ENCODE data around the gene SELENOO. TPM values are rescaled to one million over a fixed set of nuclear protein-coding genes. Genes with fewer than 3 reads are reported as not detected.

The SELENOO gene
- total and polyA plus RNA-seq, 2 of the 13 experiments (the other 11 are each of a cell fraction or from before 2014, with no cell fraction given) = 14.4 to 19.0 TPM

DNA sequence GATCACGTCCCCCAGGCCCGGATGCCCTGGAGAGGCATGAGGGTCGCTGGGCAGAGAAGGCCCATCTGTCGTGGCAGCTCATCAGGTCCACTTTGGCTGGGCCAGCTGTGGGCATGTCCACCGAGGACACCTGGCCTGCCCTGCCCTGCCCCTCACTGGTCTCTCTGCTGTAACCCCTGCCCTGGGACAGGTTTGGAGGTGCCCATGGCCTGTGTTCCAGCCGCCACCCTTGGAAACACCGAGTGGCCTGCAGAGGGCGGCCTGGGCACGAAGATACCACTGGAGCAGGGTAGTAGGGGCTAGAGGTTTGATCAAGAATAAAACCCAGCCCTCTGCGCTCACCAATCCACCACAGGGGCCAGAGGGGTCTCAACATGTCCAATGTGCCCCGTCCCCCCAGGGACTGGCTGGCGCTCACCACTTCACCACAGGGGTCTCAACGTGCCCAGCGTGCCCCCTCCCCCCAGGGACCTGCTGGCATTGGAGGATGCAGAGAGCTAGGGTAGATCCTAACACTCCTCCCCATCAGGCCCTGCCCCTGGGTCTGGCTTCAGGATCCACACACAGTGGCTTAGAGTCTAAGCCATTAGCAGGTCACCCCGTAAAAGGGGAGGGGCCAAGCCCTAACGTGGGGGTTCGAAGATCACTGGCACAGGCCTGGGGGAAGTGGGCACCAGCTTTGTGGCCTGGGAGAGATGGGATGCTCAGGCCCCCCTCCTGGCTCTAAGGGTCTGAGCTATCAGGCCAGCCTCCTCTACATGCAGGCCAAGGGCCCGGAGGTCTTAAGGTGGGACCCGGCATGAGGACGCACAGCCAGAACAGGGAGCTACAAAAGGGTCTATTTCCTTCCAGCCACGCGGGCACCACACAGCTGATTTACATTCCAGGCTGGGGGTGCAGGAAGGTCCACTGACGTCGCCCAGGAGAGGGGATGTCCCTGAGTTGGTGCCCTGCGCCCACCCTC, 51.6 kb downstream of the SELENOO start (continued):
- TF ChIP-seq, protein P1, sequence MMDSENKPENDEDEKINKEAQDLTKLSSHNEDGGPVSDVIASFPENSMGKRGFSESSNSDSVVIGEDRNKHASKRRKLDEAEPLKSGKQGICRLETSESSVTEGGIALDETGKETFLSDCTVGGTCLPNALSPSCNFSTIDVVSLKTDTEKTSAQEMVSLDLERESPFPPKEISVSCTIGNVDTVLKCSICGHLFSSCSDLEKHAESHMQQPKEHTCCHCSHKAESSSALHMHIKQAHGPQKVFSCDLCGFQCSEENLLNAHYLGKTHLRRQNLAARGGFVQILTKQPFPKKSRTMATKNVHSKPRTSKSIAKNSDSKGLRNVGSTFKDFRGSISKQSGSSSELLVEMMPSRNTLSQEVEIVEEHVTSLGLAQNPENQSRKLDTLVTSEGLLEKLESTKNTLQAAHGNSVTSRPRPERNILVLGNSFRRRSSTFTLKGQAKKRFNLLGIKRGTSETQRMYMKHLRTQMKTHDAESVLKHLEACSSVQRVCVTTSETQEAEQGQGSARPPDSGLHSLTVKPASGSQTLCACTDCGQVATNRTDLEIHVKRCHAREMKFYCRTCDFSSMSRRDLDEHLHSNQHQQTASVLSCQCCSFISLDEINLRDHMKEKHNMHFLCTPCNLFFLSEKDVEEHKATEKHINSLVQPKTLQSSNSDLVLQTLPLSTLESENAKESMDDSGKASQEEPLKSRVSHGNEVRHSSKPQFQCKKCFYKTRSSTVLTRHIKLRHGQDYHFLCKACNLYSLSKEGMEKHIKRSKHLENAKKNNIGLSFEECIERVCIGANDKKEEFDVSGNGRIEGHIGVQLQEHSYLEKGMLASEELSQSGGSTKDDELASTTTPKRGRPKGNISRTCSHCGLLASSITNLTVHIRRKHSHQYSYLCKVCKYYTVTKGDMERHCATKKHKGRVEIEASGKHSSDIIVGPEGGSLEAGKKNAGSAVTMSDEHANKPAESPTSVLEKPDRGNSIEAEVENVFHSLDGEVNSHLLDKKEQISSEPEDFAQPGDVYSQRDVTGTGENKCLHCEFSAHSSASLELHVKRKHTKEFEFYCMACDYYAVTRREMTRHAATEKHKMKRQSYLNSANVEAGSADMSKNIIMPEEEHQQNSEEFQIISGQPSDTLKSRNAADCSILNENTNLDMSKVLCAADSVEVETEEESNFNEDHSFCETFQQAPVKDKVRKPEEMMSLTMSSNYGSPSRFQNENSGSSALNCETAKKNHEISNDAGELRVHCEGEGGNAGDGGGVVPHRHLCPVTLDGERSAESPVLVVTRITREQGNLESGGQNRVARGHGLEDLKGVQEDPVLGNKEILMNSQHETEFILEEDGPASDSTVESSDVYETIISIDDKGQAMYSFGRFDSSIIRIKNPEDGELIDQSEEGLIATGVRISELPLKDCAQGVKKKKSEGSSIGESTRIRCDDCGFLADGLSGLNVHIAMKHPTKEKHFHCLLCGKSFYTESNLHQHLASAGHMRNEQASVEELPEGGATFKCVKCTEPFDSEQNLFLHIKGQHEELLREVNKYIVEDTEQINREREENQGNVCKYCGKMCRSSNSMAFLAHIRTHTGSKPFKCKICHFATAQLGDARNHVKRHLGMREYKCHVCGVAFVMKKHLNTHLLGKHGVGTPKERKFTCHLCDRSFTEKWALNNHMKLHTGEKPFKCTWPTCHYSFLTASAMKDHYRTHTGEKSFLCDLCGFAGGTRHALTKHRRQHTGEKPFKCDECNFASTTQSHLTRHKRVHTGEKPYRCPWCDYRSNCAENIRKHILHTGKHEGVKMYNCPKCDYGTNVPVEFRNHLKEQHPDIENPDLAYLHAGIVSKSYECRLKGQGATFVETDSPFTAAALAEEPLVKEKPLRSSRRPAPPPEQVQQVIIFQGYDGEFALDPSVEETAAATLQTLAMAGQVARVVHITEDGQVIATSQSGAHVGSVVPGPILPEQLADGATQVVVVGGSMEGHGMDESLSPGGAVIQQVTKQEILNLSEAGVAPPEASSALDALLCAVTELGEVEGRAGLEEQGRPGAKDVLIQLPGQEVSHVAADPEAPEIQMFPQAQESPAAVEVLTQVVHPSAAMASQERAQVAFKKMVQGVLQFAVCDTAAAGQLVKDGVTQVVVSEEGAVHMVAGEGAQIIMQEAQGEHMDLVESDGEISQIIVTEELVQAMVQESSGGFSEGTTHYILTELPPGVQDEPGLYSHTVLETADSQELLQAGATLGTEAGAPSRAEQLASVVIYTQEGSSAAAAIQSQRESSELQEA (CRISPR knock-in tag; IDR thresholded peaks at IDR 0.05; ENCODE audit: not compliant biosample characterization) = no peak
- TF ChIP-seq ZNF768 (CRISPR knock-in tag; IDR thresholded peaks at IDR 0.05) = no peak
- no peak for TF ChIP-seq SMAD9 (CRISPR knock-in tag; IDR thresholded peaks at IDR 0.05)
- TF ChIP-seq, protein P2, sequence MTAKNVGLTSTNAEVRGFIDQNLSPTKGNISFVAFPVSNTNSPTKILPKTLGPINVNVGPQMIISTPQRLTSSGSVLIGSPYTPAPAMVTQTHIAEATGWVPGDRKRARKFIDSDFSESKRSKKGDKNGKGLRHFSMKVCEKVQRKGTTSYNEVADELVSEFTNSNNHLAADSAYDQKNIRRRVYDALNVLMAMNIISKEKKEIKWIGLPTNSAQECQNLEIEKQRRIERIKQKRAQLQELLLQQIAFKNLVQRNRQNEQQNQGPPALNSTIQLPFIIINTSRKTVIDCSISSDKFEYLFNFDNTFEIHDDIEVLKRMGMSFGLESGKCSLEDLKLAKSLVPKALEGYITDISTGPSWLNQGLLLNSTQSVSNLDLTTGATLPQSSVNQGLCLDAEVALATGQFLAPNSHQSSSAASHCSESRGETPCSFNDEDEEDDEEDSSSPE (CRISPR knock-in tag; IDR thresholded peaks at IDR 0.05) = no peak
- no peak; the same call in 1 of the 2 replicates for TF ChIP-seq HES4 (CRISPR knock-in tag; IDR thresholded peaks at IDR 0.05; ENCODE audit: borderline replicate concordance)
- no peak; the same call in 1 of the 2 replicates for TF ChIP-seq ZNF891 (CRISPR knock-in tag; IDR thresholded peaks at IDR 0.05)
- no peak for TF ChIP-seq ZFP37 (CRISPR knock-in tag; IDR thresholded peaks at IDR 0.05; ENCODE audit: borderline replicate concordance)
- TF ChIP-seq NFKB2 (CRISPR knock-in tag; IDR thresholded peaks at IDR 0.05; ENCODE audit: borderline replicate concordance) = peak; percentile 26; the same call in 1 of the 2 replicates
- TF ChIP-seq TARDBP (CRISPR knock-in tag; IDR thresholded peaks at IDR 0.05) = no peak
- no peak for TF ChIP-seq MTF1 (CRISPR knock-in tag; IDR thresholded peaks at IDR 0.05)
- TF ChIP-seq FOSL2 (CRISPR knock-in tag; IDR thresholded peaks at IDR 0.05) = no peak
- TF ChIP-seq ZNF256 (CRISPR knock-in tag; conservative IDR thresholded peaks at IDR 0.05) = no peak
- TF ChIP-seq YY1 (IDR thresholded peaks at IDR 0.05; ENCODE audit: insufficient read depth, insufficient replicate concordance, low read depth, low read length) = no peak
- TF ChIP-seq ZNF841 (CRISPR knock-in tag; IDR thresholded peaks at IDR 0.05; ENCODE audit: borderline replicate concordance) = no peak
- peak; percentile 6; the same call in 1 of the 2 replicates for TF ChIP-seq HNF4A (CRISPR knock-in tag; IDR thresholded peaks at IDR 0.05)
- TF ChIP-seq PCBP2 (optimal IDR thresholded peaks at IDR 0.05; ENCODE audit: low read depth, low read length, poor library complexity, severe bottlenecking) = no peak
- TF ChIP-seq, protein P3, sequence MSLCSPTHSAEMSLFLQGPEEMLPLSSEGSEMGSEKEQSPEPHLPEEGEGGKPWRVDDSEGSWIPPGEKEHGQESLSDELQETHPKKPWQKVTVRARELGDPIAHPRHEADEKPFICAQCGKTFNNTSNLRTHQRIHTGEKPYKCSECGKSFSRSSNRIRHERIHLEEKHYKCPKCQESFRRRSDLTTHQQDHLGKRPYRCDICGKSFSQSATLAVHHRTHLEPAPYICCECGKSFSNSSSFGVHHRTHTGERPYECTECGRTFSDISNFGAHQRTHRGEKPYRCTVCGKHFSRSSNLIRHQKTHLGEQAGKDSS (CRISPR knock-in tag; IDR thresholded peaks at IDR 0.05; ENCODE audit: borderline replicate concordance, low read depth) = peak; percentile 61; the same call in 1 of the 2 replicates
- peak; percentile 24 for TF ChIP-seq XRCC5 (optimal IDR thresholded peaks at IDR 0.05; ENCODE audit: low read length)
- TF ChIP-seq NFKBIZ (CRISPR knock-in tag; IDR thresholded peaks at IDR 0.05) = no peak
- no peak for TF ChIP-seq ADNP (CRISPR knock-in tag; IDR thresholded peaks at IDR 0.05)

Measured in HepG2 (cell line).